Adipocyte (in vitro differentiated cells): ENCODE measurements around the gene BTBD2.

Source experiments
- DNase-seq: peaks from one replicate; pipeline ENCODE4 v3.0.0-alpha.2; 2015; ENCODE audit warnings: low read depth
- H3K27me3 ChIP-seq: replicated peaks from 2 replicates; pipeline ENCODE4 v1.7.0; 2013; ENCODE audit warnings: mild to moderate bottlenecking, low read length, moderate library complexity; ENCODE audit not compliant: control insufficient read depth, insufficient read depth
- H3K36me3 ChIP-seq: 2 replicates; pipeline ENCODE4 v1.7.0; 2013; ENCODE audit warnings: low read length, mild to moderate bottlenecking, moderate library complexity; ENCODE audit not compliant: control insufficient read depth, insufficient read depth, severe bottlenecking
- H3K4me1 ChIP-seq: 2 replicates; pipeline ENCODE4 v1.7.0; 2013; ENCODE audit warnings: mild to moderate bottlenecking, low read length, moderate library complexity; ENCODE audit not compliant: control insufficient read depth, insufficient read depth
- H3K4me3 ChIP-seq: 2 replicates; pipeline ENCODE4 v1.7.0; 2013; ENCODE audit warnings: mild to moderate bottlenecking, low read length, moderate library complexity
- H3K9ac ChIP-seq: 2 replicates; pipeline ENCODE4 v1.7.0; 2013; ENCODE audit warnings: mild to moderate bottlenecking, low read length, moderate library complexity
- H3K9me3 ChIP-seq: 2 replicates; pipeline ENCODE4 v1.7.0; 2013; ENCODE audit warnings: mild to moderate bottlenecking, low read length, moderate library complexity; ENCODE audit not compliant: control insufficient read depth

The BTBD2 gene

DNA sequence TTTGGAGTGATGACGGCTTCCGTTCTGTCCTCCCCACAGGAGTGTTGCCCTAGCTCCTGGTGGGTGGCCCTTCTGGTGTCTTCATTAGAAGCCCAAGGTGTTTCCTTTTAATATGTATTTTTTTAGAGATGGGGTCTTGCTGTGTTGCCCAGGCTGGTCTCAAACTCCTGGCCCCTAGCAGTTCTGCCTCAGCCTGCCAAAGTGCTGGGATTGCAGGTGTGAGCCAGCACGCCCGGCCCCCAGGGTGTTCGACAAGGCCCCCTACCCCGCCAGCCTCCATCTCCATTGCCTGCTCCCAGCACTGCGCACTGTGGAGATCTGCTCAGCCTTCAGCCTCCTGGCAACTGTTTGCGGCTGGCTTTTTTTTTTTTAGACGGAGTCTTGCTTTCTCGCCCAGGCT lies 31.2 kb downstream of the BTBD2 start:
- H3K36me3 ChIP-seq, result peaks cover 57% of the 10 kb centered on the region
- DNase-seq, result no peak
- H3K4me3 ChIP-seq, result no peak overlapping the region
- H3K9me3 ChIP-seq, result no peaks in the 10 kb centered on the region
- H3K9ac ChIP-seq, result no peak overlapping the region
- no peaks in the 10 kb centered on the region for H3K4me1 ChIP-seq
- H3K27me3 ChIP-seq, result no peaks in the 10 kb centered on the region

DNA sequence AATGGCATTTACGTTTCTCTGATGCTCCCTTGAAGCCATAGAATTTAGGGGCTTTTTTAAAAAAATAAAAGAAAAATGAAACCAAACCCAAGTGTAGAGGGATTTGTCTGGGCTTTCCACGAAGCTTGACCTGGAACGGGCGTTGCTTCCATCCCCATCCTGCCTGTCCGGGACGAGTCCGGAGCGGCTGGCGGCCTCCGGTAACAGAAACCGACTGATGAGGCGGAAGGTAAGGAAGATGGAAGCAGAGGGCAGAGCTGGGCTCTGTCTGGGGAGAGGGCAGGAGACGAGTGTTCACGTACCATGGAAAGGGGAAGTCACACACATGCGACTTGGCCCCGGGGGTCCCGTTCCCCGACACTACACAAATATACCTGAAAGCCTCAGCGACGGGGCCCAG lies 34.3 kb downstream of the BTBD2 start:
- Histone ChIP-seq H3K4me1 (no peaks in the 10 kb centered on the region), H3K36me3 (peaks cover 40% of the 10 kb centered on the region), H3K27me3 (no peaks in the 10 kb centered on the region)

GRCh38 chr19:1980809-1981181 lies 34.7 kb downstream of the BTBD2 start:
- Histone ChIP-seq H3K36me3 (peaks cover 35% of the 10 kb centered on the region), H3K4me3 (no peak overlapping the region), H3K27me3 (no peaks in the 10 kb centered on the region), H3K4me1 (no peaks in the 10 kb centered on the region), H3K9me3 (no peaks in the 10 kb centered on the region), H3K9ac (no peak overlapping the region)
- DNase-seq, result no peak

More for the DNA sequence above, 34.3 kb downstream of the BTBD2 start:
- no peaks in the 10 kb centered on the region for H3K9me3 ChIP-seq
- no peak overlapping the region for H3K4me3 ChIP-seq
- no peak for DNase-seq
- H3K9ac ChIP-seq, result no peak overlapping the region

- H3K36me3 ChIP-seq, result peaks cover 37% of the 10 kb centered on the region
- no peaks in the 10 kb centered on the region for H3K27me3 ChIP-seq
- no peaks in the 10 kb centered on the region for H3K4me1 ChIP-seq
- H3K9me3 ChIP-seq, result no peaks in the 10 kb centered on the region
- H3K9ac ChIP-seq, result no peak overlapping the region
- DNase-seq, result no peak
- H3K4me3 ChIP-seq, result no peak overlapping the region
Measured at GRCh38 chr19:1980091-1980808, 35.3 kb downstream of the BTBD2 start.

DNA sequence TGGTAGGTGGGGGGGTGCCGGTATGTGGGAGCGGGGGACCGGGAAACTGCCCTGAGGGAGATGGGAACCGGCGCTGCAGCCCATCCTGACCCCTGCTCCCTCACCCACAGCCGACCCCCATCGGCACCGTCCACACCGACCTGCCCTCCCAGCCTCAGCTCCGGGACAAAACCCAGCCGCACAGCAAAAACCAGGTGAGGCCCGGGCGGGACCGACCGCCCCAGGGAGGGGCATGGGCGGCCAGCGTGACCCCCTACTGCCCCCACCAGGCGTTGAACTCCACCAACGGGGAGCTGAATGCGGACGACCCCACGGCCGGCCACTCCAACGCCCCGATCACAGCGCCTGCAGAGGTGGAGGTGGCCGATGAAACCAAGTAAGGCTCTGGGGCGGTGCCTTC lies 35.9 kb downstream of the BTBD2 start:
- Histone ChIP-seq H3K4me1 (no peaks in the 10 kb centered on the region), H3K27me3 (no peaks in the 10 kb centered on the region), H3K9me3 (no peaks in the 10 kb centered on the region), H3K4me3 (no peak overlapping the region), H3K36me3 (peaks cover 37% of the 10 kb centered on the region), H3K9ac (no peak overlapping the region)
- DNase-seq, result no peak

DNA sequence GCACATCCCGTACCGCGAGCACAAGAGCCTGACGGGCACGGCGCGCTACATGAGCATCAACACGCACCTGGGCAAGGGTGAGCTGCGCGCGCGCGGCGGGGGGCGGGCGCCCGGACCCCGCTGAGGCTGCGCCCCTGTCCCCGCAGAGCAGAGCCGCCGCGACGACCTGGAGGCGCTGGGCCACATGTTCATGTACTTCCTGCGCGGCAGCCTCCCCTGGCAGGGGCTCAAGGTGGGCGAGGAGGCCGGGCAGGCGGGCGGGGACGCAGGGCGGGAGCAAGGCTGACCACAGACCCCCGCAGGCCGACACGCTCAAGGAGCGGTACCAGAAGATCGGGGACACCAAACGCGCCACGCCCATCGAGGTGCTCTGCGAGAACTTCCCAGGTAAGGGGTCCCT lies 36.5 kb downstream of the BTBD2 start:
- H3K4me1 ChIP-seq, result no peaks in the 10 kb centered on the region
- no peaks in the 10 kb centered on the region for H3K9me3 ChIP-seq
- no peak for DNase-seq
- H3K9ac ChIP-seq, result no peak overlapping the region
- peaks cover 37% of the 10 kb centered on the region for H3K36me3 ChIP-seq
- H3K27me3 ChIP-seq, result no peaks in the 10 kb centered on the region
- H3K4me3 ChIP-seq, result no peak overlapping the region

DNA sequence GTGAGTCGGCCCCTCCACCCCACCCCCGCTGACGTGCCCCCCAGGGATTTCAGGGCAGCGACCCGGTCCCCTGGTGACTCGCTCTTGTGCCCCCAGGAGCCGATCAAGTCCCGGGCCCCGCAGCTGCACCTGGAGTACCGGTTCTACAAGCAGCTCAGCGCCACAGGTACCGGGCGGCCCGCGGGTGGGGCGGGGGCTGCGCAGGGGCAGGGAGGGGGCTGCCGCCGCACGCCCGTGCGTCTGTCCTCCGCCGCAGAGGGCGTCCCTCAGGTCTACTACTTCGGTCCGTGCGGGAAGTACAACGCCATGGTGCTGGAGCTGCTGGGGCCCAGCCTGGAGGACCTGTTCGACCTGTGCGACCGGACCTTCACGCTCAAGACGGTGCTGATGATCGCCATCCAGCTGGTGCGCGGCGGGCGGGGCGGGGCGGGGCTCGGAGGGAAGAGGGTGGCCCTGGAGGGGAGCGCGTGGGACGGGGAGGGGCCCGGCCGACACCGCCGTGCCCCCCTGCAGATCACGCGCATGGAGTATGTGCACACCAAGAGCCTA lies 37.1 kb downstream of the BTBD2 start:
- DNase-seq, result no peak
- peaks cover 37% of the 10 kb centered on the region for H3K36me3 ChIP-seq

DNA sequence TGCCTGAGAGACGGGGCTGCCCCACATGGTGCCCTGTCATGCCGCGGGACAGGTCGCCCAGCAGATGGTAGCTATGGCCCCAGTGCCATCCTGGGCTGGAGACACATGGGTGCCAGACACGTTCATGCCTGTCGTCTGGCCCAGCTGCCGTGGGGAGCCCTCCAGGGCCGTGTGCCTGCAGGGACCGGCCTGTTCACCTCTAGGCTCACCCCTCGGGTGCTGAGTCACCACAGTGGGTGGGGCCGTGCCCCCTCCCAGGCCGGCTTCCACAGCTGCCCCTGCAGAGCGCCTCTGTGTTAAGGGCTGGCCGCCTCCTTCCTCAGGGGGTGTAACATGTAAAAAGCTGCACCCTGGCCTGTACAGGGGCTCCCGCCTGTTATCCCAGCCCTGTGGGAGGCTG lies 38.4 kb downstream of the BTBD2 start:
- no peaks in the 10 kb centered on the region for H3K27me3 ChIP-seq
- no peak overlapping the region for H3K9ac ChIP-seq
- H3K4me1 ChIP-seq, result no peaks in the 10 kb centered on the region
- DNase-seq, result no peak
- H3K4me3 ChIP-seq, result no peak overlapping the region
- H3K9me3 ChIP-seq, result no peaks in the 10 kb centered on the region
- peaks cover 31% of the 10 kb centered on the region for H3K36me3 ChIP-seq

More for the DNA sequence above, 37.1 kb downstream of the BTBD2 start:
- Histone ChIP-seq H3K4me1 (no peaks in the 10 kb centered on the region), H3K27me3 (no peaks in the 10 kb centered on the region), H3K9ac (no peak overlapping the region), H3K4me3 (no peak overlapping the region), H3K9me3 (no peaks in the 10 kb centered on the region)

- no peak overlapping the region for H3K4me3 ChIP-seq
- H3K9me3 ChIP-seq, result no peaks in the 10 kb centered on the region
- H3K27me3 ChIP-seq, result no peaks in the 10 kb centered on the region
- H3K9ac ChIP-seq, result no peak overlapping the region
- no peaks in the 10 kb centered on the region for H3K4me1 ChIP-seq
- DNase-seq, result no peak
- H3K36me3 ChIP-seq, result peaks cover 21% of the 10 kb centered on the region
Measured at GRCh38 chr19:1975162-1975480, 40.4 kb downstream of the BTBD2 start.

DNA sequence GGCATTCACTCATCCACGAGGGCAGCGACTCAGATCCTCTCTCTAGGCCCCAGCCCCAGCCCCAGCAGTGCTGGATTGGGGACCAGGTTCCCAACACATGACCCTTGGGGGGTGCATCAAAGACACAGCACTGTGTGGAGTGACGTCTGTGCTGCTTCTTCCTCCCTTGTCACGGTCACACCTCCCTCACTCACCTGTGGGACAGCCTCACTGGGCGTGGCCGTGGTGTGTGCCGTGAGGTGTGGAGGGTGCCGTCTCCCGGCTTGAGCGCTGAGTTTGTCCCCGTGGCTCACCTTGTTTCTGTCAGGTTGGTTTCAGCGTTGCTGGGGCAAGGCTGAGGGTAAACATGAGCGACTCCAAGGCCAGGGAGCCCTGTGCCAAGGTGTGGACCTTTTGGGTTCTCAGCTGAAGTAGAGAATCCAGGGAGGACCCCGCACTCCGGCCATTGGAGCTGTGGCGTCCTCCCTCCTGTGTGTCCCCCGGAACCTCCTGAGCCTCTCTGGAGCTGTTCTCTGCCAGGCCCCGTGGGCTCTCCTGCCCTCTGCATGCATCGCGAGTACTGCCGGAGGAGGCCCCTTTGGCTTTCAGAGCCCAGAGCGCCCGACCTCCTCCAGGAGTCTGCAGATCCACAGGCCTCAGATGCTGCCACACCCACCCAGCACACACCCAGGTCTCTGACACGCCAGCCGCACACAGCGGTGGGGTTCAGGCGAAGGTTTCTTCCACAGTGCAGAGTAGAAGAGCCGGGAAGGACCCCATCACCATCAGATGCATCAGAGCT lies 40.9 kb downstream of the BTBD2 start:
- Histone ChIP-seq H3K9me3 (no peaks in the 10 kb centered on the region), H3K9ac (no peak overlapping the region), H3K27me3 (no peaks in the 10 kb centered on the region), H3K36me3 (peaks cover 18% of the 10 kb centered on the region), H3K4me3 (no peak overlapping the region), H3K4me1 (no peaks in the 10 kb centered on the region)
- DNase-seq, result no peak

GRCh38 chr19:1970806-1971502 lies 44.6 kb downstream of the BTBD2 start:
- no peak for DNase-seq
- no peak overlapping the region for H3K9ac ChIP-seq
- H3K9me3 ChIP-seq, result no peaks in the 10 kb centered on the region
- no peak overlapping the region for H3K4me3 ChIP-seq
- no peaks in the 10 kb centered on the region for H3K27me3 ChIP-seq
- no peaks in the 10 kb centered on the region for H3K4me1 ChIP-seq
- peaks cover 15% of the 10 kb centered on the region for H3K36me3 ChIP-seq
